ENCODE measurements around the gene HSPBAP1. TPM values are rescaled to one million over a fixed set of nuclear protein-coding genes. Genes with fewer than 3 reads are reported as not detected.

The HSPBAP1 gene
- total RNA-seq, 1 experiment from 2014 or later, result 8.9 TPM

DNA sequence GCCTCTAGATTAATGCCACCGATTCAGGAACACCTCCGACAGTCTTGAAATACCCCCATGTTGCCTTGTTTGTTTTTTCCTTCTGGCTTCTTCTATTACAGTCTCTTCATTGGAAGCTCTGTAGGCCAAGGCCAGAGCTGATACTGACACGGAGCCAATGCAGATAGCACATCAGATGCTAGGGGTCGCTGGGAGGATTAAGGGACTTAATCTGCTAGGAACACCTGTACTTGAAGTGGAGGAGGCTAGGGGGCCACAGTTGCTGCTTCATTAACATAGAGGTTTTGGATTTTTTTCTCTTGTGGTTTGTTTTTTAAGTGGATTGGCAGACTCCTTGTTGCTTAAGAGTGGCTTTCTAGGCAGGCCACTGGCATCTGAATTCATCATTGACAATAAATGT is 63.4 kb downstream of the HSPBAP1 start:
- Mint-ChIP-seq H3K27me3 (ENCODE audit: unreplicated experiment) (no peaks in the 10 kb centered on the region), H3K27ac (ENCODE audit: unreplicated experiment) (no peak overlapping the region), H3K9me3 (ENCODE audit: low read depth, unreplicated experiment) (peaks cover 5% of the 10 kb centered on the region), H3K4me1 (ENCODE audit: low read depth, unreplicated experiment) (no peaks in the 10 kb centered on the region), H3K36me3 (ENCODE audit: insufficient read depth, unreplicated experiment) (peaks cover 18% of the 10 kb centered on the region), H3K4me3 (ENCODE audit: low read depth, unreplicated experiment) (no peak overlapping the region)
- no peak for TF ChIP-seq CTCF (IDR thresholded peaks at IDR 0.05; ENCODE audit: unreplicated experiment)
- CTCF ChIA-PET, result no interaction called here
- BruUV-seq (replicated peaks), result no TSS peak
- no peak for DNase-seq
- intact Hi-C loops (cut with micrococcal nuclease; ENCODE audit: unreplicated experiment), result no loop called here

- Mint-ChIP-seq H3K9me3 (ENCODE audit: low read depth, unreplicated experiment) (peaks cover 3% of the 10 kb centered on the region), H3K4me1 (ENCODE audit: low read depth, unreplicated experiment) (no peaks in the 10 kb centered on the region), H3K36me3 (ENCODE audit: insufficient read depth, unreplicated experiment) (peaks cover 18% of the 10 kb centered on the region), H3K27ac (ENCODE audit: unreplicated experiment) (no peak overlapping the region), H3K4me3 (ENCODE audit: low read depth, unreplicated experiment) (no peak overlapping the region), H3K27me3 (ENCODE audit: unreplicated experiment) (no peaks in the 10 kb centered on the region)
- DNase-seq, result no peak
- intact Hi-C loops (cut with micrococcal nuclease; ENCODE audit: unreplicated experiment), result no loop called here
- CTCF ChIA-PET, result interaction anchor here (0.6 kb wide), 2 partner anchors 444 to 497 kb away, joined by 3 to 8 read pairs; no protein-coding TSS in a partner anchor
- BruUV-seq (replicated peaks), result no TSS peak
- TF ChIP-seq CTCF (IDR thresholded peaks at IDR 0.05; ENCODE audit: unreplicated experiment), result no peak
Observed at GRCh38 chr3:122728756-122729514, 64.7 kb downstream of the HSPBAP1 start.

- H3K27me3 Mint-ChIP-seq (ENCODE audit: unreplicated experiment), result no peaks in the 10 kb centered on the region
- H3K27ac Mint-ChIP-seq (ENCODE audit: unreplicated experiment), result no peak overlapping the region
- H3K9me3 Mint-ChIP-seq (ENCODE audit: low read depth, unreplicated experiment), result peaks cover 3% of the 10 kb centered on the region
- intact Hi-C loops (cut with micrococcal nuclease; ENCODE audit: unreplicated experiment), result no loop called here
- CTCF ChIA-PET, result no interaction called here
- H3K4me3 Mint-ChIP-seq (ENCODE audit: low read depth, unreplicated experiment), result no peak overlapping the region
- no peaks in the 10 kb centered on the region for H3K4me1 Mint-ChIP-seq (ENCODE audit: low read depth, unreplicated experiment)
- no peak for TF ChIP-seq CTCF (IDR thresholded peaks at IDR 0.05; ENCODE audit: unreplicated experiment)
- no TSS peak for BruUV-seq (replicated peaks)
- H3K36me3 Mint-ChIP-seq (ENCODE audit: insufficient read depth, unreplicated experiment), result peaks cover 18% of the 10 kb centered on the region
- no peak for DNase-seq
Observed at GRCh38 chr3:122728186-122728585, 65.4 kb downstream of the HSPBAP1 start.

DNA sequence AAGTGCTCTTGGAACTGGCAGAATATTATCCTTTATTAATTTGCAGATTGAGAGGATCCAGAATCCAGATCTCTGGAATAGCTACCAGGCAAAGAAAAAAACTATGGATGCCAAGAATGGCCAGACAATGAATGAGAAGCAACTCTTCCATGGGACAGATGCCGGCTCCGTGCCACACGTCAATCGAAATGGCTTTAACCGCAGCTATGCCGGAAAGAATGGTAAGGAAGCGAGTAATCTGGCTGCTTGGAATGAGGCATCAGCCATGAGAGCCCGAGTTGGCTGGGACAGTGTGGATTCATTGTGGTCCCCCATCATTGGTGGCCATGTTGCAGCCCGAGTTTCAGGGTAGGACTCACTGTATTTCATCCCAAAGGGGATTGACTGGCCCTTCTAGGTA is 65.9 kb downstream of the HSPBAP1 start:
- CTCF ChIA-PET, result no interaction called here
- intact Hi-C loops (cut with micrococcal nuclease; ENCODE audit: unreplicated experiment), result no loop called here
- TF ChIP-seq CTCF (IDR thresholded peaks at IDR 0.05; ENCODE audit: unreplicated experiment), result no peak
- H3K4me1 Mint-ChIP-seq (ENCODE audit: low read depth, unreplicated experiment), result no peaks in the 10 kb centered on the region
- peaks cover 3% of the 10 kb centered on the region for H3K9me3 Mint-ChIP-seq (ENCODE audit: low read depth, unreplicated experiment)
- H3K27me3 Mint-ChIP-seq (ENCODE audit: unreplicated experiment), result no peaks in the 10 kb centered on the region
- BruUV-seq (replicated peaks), result no TSS peak
- H3K27ac Mint-ChIP-seq (ENCODE audit: unreplicated experiment), result no peak overlapping the region
- H3K4me3 Mint-ChIP-seq (ENCODE audit: low read depth, unreplicated experiment), result no peak overlapping the region
- no peak for DNase-seq
- H3K36me3 Mint-ChIP-seq (ENCODE audit: insufficient read depth, unreplicated experiment), result peaks cover 23% of the 10 kb centered on the region

Measured in Calu3 (cell line).